Left ventricle myocardium superior (tissue), 1 donor: ENCODE results near the gene APBA2. TPM values are rescaled to one million over a fixed set of nuclear protein-coding genes. Genes with fewer than 3 reads are reported as not detected.
"Not testable (repeated sequence)": the region's sequence is repeated elsewhere in the genome, so short reads cannot be mapped to it uniquely, and the experiment has no call there.

Experiments used
- ATAC-seq: fragments of 200-7000 bp; cut with Tn5 transposase; one replicate; pipeline ENCODE4 v1.9.1; 2020; ENCODE audit warnings: mild to moderate bottlenecking, moderate library complexity
- DNase-seq: peaks from one replicate; pipeline ENCODE4 v3.0.0-alpha.2; 2020
- intact Hi-C: fragments of 100-400 bp; cut with micrococcal nuclease; formaldehyde crosslinking; loops from one replicate; pipeline ENCODE4 v1.11.0; 2022
- total RNA-seq: library from RNA; stranded (reverse); fragmentation: NEBNext Ultra II Directional; extraction: Animal tissue kit (Norgen Biotek cat#: 25700); gene quantifications from one replicate; pipeline ENCODE4 v1.2.1, GENCODE V29; 2021
- donor health status: DM: no; HTN: yes; CAD: no; lungs with severe emphysema.

APBA2 gene
- total RNA-seq, 1 donor from 2014 or later: 1.2 TPM

DNA sequence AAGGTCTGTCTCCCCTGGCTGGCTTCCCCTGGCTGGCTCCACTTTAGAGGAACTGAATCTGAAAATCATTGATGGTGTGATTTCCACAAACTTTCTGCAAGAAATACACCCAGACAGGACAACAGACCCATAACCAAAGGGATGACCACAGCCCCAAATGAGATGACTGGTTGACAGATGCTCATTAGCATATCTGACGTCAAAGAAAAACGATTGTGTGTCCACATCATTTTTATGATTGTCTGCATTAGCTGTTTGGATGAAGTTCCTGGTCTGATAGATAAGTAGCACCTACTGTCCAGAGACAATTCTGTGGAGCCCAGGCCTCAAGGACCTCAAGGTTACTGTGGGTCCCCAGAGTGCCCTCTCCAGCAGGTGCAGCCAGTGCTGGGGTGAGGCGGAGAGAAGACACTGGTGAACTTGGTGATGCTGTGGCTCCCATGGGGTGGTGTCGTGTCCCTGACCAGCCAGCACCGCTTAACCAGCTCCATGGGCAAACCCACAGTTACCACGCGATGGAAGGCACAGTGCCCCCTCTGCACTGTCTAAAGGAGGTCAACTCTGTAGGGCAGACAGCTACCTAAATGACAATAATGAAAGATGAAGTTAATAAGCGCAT, 256.5 kb downstream of the APBA2 start:
- no peak for DNase-seq
- intact Hi-C loops: no loop called here
- ATAC-seq: no peak

DNA sequence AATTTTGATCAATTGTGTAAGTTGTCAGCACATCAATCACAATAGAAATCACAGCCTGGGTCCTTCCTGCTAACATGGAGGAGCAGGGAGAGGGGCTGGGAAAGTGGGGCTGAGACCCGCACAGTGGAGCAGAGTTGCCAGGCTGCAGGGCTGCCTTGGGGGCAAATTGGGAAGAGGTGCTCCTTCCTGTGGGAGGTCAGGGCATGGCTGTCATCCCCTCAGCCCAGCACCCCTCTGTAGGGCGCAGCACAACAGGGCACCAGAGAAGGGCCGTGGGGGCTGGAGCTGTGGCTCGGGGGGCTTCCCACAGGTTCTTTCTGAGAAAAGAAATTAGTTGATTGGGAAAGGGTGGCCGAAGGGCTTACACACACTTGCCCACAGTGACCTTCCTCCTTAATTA, 257.5 kb downstream of the APBA2 start:
- intact Hi-C loops: no loop called here

DNA sequence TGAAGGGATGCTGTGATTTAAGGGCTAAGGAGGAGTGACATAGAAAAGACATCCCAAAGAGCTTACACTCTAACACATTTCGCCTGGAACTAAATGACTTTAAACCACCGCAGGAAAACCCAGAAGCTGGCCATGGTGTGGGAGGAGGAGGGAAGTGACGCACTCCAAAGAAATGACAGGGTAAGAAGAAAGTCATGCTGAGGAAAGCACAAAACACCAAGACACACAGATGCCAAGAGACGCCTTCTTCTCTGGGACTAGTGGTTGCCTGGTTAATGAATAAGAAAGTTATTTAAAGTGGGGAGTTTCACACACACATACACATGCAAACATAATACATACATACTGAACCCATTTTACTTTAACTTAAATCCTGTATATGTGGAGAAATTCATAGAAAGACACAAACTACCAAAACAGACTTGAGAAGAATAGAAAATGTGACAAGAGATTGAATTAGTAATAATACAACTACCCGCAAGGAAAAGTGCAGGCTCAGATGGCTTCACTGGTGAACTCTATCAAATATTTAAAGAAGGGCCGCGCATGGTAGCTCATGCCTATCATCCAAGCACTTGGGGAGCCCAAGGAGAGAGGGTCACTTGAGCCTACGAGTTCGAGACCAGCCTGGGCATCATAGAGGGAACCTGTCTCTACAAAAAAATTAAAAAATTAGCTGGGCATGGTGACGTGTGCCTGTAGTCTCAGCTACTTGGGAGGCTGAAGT, 258.3 kb downstream of the APBA2 start:
- intact Hi-C loops: no loop called here

More for the DNA sequence above, 257.5 kb downstream of the APBA2 start:
- DNase-seq (no peak), ATAC-seq (no peak)

GRCh38 chr15:29149738-29150075, 263.9 kb downstream of the APBA2 start:
- intact Hi-C loops: no loop called here
- DNase-seq (no peak), ATAC-seq (no peak)

More for the DNA sequence above, 258.3 kb downstream of the APBA2 start:
- no peak for ATAC-seq
- no peak for DNase-seq

- ATAC-seq (no peak), DNase-seq (no peak)
- intact Hi-C loops: no loop called here
Measured at GRCh38 chr15:29150515-29151483, 265.0 kb downstream of the APBA2 start.

- intact Hi-C loops: no loop called here
- ATAC-seq (no peak), DNase-seq (no peak)
Measured at GRCh38 chr15:29151484-29151857, 265.7 kb downstream of the APBA2 start.

- ATAC-seq (no peak), DNase-seq (no peak)
- intact Hi-C loops: no loop called here
Measured at GRCh38 chr15:29156521-29156920, 270.7 kb downstream of the APBA2 start.

DNA sequence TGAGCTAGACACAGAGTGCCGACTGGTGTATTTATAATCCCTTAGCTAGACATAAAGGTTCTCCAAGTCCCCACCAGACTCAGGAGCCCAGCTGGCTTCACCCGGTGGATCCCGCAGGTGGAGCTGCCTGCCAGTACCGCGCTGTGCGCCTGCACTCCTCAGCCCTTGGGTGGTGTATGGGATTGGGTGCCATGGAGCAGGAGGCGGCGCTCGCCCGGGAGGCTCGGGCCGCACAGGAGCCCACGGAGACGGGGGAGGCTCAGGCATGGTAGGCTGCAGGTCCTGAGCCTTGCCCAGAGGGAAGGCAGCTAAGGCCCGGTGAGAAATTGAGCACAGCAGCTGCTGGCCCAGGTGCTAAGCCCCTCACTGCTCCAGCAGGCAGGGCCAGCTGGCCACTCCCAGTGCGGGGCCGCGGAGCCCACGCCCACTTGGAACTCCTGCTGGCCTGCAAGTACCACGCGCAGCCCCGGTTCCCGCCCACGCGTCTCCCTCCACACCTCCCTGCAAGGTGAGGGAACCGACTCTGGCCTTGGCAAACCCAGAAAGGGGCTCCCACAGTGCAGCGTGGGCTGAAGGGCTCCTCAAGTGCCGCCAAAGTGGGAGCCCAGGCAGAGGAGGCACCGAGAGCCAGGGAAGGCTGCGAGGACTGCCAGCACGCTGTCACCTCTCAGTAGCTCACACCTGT, 274.1 kb downstream of the APBA2 start:
- no peak for ATAC-seq
- intact Hi-C loops: no loop called here
- no peak for DNase-seq

GRCh38 chr15:29162411-29162810, 276.6 kb downstream of the APBA2 start:
- ATAC-seq: no peak
- DNase-seq: no peak
- intact Hi-C loops: no loop called here

DNA sequence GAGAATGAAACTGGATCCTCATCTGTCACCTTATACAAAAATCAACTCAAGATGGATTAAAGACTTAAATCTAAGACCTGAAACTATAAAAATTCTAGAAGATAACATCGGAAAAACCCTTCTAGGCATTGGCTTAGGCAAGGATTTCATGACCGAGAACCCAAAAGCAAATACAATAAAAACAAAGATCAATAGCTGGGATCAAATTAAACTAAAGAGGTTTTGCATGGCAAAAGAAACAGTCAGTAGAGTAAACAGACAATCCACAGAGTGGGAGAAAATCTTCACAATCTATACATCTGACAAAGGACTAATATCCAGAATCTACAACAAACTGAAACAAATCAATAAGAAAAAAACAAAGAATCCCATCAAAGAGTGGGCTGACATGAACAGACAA, 281.3 kb downstream of the APBA2 start:
- intact Hi-C loops, ATAC-seq, DNase-seq: not testable (repeated sequence)

Other genes starting within 250 kb of the APBA2 start
- gene GOLGA8M, start 173.6 kb upstream of the APBA2 start, total RNA-seq: 1.4 TPM
- gene GOLGA6L7, start 37.3 kb upstream of the APBA2 start, total RNA-seq: not detected